HG03469 (cell line): ENCODE results near the gene UNC119.

Source experiments
- ATAC-seq: cut with Tn5 transposase; IDR thresholded peaks from one replicate; pipeline ENCODE4 v1.9.1; 2021; ENCODE audit warnings: mild to moderate bottlenecking, moderate library complexity, moderate number of reproducible peaks; ENCODE audit not compliant: unreplicated experiment

The UNC119 gene

DNA sequence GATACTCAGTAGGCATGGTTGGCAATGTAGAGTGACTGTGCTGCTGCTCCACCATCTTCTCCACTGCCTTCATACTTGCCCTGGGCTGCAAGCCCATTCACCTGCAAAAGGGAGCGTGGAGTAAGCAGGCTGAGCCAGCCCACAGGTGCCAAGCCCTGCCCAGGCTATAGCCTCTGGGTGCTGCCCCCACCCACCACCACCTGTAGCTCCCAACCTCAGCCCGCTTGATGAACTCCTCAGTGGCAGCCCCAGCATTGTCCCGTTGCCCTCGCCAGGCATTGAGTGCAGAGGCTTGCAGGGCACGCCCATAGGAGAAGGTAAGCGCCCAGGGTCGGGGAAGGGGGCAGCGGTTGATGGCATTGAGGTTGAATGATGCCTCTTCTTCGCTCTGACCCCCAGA lies 21.1 kb upstream of the UNC119 start:
- no peak for ATAC-seq

DNA sequence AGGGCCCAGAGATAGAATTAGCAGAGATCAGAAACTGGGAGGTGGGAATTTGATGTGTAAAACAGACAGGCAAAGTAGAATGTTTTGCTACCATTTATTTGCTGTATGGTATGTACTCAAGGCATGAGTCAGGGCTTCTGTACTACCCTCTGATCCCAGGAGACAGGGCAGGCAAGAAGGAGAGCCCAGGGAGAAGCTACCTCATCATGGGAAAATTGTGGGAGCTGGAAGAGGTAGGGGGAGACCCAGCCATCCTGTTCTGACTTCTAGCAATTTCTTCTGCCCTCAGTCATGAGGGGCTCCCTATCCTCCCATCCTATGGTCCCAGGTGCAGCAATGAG lies 20.6 kb upstream of the UNC119 start:
- no peak for ATAC-seq

- no peak for ATAC-seq
These were observed 20.0 kb upstream of the UNC119 start for GRCh38 chr17:28572259-28573039.

GRCh38 chr17:28571361-28572122 lies 19.1 kb upstream of the UNC119 start, which contains the start of gene PIGS:
Gene PIGS, minus strand, starts transcription at chr17:28571524. Its CDS starts 28 bp downstream, at chr17:28571496.
- peak; percentile 57 for ATAC-seq

DNA sequence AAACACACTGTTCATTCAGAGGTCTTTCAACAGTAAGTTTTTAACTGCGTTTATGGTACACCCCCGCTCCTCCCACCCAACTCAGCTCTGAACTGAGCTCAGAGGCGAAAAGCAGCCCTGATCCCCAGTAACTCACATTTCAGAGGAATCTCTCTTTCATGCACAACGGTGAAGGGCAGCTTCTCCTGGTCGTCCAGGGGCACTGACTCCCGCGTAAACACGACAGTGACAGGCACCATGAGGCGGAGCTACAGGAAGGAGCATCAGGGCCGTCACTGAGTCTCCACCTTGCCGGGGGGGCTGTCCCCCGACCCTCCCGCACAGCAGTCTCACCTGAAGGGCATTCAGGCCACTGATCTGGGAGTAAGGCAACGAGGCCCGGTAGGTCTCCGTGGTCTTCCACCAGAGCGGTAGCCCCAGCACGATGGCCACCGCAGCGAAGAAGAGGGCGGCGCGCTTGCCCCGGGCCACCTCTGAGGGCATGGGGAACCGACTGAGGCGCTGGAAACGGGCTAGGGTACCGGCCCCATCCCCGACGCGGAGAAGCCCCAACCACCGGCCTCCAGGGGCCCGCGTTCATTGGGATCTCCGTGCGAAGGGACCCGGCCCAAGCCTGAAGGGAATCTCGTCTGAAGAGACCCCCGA lies 18.4 kb upstream of the UNC119 start:
- ATAC-seq, result no peak

DNA sequence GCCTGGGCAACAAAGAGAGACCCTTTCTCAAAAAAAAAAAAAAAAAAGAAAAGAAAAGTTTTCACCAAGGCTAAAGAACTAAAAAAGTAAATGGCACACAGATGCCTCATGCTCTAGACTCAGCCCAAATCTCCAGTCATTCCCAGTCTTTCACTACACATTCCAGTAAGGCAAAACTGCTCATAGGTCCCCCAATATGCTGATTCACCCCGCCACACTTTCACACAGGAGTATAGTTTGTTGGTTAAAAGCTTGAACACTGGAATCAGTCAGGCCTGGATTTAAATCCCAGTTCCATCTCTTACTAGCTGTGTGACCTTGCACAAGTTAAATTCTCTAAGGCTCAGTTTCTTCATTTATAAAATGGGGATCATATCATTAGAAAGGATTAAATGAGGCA lies 17.0 kb upstream of the UNC119 start:
- no peak for ATAC-seq

GRCh38 chr17:28567604-28568003 lies 15.2 kb upstream of the UNC119 start:
- ATAC-seq, result no peak

- no peak for ATAC-seq
These were observed 11.1 kb upstream of the UNC119 start for GRCh38 chr17:28563475-28563874.

- ATAC-seq, result no peak
These were observed 2.6 kb upstream of the UNC119 start for GRCh38 chr17:28555022-28555421.

DNA sequence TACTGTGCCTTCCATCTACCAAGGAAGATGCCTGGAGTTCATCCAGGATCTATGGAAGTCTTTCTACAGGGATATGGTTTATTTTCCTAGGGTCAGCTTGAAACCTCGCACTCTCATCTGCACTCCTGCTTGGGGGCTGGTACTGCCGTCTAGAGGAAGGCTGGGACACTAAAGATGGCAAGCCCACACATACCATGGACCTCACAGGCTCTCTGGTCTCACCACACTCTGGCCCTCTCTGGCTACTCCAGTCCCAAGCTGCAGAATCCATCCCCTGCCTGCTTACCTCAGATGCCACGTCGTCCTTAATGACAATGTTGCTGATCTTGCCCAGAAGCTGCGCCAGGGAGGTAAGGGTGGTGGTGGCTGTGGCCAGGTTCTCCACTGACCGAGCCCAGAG lies 2.1 kb upstream of the UNC119 start:
- no peak for ATAC-seq

DNA sequence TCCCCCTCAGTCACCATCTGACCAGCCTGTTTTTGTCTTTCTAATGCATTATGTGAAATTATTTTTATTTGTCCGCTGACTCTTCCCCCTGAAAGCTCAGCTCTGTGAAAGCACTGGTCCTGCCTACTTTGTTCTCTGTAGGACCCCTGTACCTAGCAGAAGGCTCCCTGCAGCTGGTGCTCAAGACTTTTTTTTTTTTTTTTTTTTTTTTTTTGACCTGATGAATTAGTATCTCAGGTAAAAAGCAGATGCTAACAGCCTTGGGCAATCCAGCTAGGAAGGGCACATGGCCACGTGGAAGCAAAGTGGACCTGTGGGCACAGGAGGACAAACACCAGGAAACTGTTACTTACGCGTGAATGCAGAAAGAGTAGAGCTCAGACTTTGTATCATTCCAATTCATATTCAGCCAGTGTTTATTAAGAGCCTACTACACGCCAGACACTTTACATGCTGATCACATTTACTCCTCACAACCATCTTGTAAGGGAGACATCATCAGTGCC lies 629 bp upstream of the UNC119 start:
- no peak for ATAC-seq

GRCh38 chr17:28551421-28552175 lies 826 bp downstream of the UNC119 start:
- no peak for ATAC-seq

GRCh38 chr17:28550858-28551257 lies 1.6 kb downstream of the UNC119 start:
- no peak for ATAC-seq

DNA sequence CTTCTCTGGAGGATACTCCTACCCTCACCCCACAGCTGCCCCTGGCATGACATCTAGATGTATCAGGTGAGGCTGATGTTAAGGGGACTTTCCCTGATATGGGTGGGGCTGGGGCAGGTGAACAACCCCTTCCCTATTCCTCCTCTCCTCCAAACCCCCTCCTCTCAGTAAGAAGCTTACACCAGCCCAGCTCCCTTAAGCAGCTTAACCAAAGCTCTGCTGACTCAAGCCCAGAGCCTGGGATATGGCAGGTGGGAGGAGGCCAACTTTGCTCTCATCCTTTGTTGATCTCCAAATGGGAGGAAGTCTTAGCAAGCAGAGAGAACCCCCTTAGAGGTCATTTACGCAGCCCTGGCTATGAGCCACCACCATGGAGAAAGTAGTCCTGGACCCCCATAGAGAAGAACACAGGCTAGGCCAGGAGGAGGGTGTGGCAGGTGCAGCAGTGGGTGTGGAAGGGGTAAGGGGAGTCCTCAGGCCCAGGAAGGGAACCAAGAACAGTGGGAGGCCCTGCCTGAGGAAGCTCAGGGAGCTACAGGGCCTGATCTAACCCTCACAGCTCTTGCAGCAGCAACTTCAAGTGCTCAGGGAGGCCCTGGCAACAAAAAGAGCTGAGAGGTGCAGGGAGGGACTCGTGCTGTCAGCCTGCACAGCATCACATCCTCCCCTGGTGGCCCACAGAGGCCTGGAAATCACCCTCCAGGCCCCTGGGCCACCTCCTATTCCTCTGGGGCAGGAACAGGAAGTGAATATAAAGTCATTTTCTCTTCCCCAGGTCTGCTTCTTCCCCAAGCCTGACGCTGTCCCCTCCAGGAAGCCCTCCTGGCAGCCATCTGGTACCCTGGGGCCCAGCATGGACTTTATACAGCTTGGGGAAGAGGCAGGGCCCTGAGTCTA lies 2.9 kb downstream of the UNC119 start:
- no peak for ATAC-seq

- ATAC-seq, result no peak
These were observed 3.9 kb downstream of the UNC119 start for GRCh38 chr17:28548417-28549130.

DNA sequence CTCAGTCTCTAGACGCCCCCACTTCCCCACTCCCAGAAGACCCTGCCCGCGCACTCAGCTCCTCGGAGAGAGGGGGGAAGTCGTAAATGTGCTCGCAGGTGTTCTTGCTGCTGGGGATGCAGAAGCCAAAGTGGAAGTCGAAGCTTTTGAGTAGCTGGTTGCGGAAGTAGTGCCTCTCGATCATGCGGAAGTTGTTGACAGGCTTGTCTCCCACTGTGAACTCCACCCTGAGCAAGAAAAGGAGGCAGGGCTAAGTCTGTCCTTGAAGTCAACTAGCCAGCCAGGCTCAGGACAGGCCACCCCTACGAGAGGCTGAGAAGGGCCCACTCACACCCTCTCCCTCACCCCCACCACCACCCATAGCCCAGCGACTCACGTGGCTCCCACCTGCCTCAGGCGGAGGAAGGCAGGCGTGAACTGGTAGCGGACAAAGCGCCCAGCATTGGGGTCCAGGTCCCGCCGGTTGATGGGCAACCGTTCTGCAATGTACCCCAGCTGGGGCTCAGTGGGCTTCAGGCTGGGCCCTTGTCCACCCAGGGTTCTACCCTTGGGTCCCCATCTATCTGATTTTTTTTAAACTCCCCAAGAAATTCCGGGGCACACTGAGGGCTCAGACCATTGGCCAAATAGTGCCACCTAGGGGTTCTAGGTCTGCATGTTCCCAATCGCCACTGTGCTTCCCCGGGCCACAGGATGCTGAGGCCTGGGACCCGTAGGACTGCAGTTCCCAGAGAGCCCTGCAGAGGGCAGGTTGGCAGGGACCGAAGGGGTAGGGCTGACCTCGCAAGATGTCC lies 4.6 kb downstream of the UNC119 start:
- ATAC-seq, result no peak

DNA sequence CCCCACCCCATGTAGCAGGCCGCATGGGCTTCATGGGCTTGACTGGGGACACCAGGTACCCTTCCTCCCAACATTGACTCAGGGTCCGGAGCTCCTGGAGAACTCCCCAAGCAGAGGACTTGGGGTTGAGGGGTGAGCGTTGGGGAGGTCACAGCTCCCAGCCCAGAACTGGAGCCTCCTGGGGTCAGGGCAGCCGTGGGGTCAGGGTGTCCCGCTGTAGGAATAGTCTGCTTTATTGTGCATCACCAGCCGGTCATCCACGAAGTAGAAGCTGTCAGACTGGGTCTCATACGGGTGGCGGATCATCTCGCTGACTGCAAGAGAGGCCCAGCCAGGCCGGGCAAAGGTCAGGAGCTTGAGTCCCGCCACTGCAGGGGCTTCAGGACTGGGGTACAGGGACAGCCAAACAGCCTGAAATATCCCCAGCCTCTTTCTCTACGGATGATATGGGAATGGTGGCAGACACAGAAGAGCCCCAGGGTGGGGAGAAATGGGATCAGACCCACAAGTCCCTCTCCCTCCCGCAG lies 5.3 kb downstream of the UNC119 start:
- no peak for ATAC-seq

GRCh38 chr17:28545787-28546415 lies 6.5 kb downstream of the UNC119 start:
- no peak for ATAC-seq
